H1 (cell line): ENCODE measurements around the gene GTF2F2. TPM values are rescaled to one million over a fixed set of nuclear protein-coding genes. Genes with fewer than 3 reads are reported as not detected.

Experiments used
- CTCF ChIA-PET: fragments of 300-600 bp; sonication (Branson Sonifier 250); formaldehyde crosslinking; loops from one replicate; lab custom pipeline; 2021; ENCODE audit not compliant: partially characterized antibody; lab: Charles Lee
- POLR2A ChIA-PET: fragments of 300-600 bp; sonication (Branson Sonifier 250); formaldehyde crosslinking; loops from one replicate; lab custom pipeline; 2021; ENCODE audit warnings: inconsistent platforms; ENCODE audit not compliant: partially characterized antibody; lab: Charles Lee
- DNase-seq, 2 experiments: peaks; one replicate each; pipeline versions ENCODE4 v3.0.0 to v3.0.0-alpha.2; 2010 to 2022; ENCODE audit warnings: low spot score in 2 of 2, low read depth in 1 of 2, mixed read lengths in 1 of 2
- FAIRE-seq: peaks from 2 replicates; lab custom pipeline; 2011; peaks lifted over from hg19 to GRCh38; lab: Jason Lieb, UNC
- H2AFZ ChIP-seq: 2 replicates; pipeline ENCODE4 v1.8.1; 2012; ENCODE audit warnings: low read length, inconsistent platforms
- H2AK5ac ChIP-seq: 2 replicates; pipeline ENCODE4 v1.6.1; 2013; ENCODE audit warnings: low read depth, low read length
- H2BK120ac ChIP-seq: replicated peaks from 2 replicates; pipeline ENCODE3; 2013; ENCODE audit warnings: low read depth, low read length, inconsistent platforms
- H2BK12ac ChIP-seq: 2 replicates; pipeline ENCODE4 v1.6.1; 2013; ENCODE audit warnings: low read depth, low read length
- H2BK15ac ChIP-seq: 2 replicates; pipeline ENCODE4 v1.6.1; 2013; ENCODE audit warnings: low read length
- H2BK20ac ChIP-seq: 2 replicates; pipeline ENCODE4 v1.6.1; 2013; ENCODE audit warnings: low read length
- H2BK5ac ChIP-seq: 2 replicates; pipeline ENCODE4 v1.6.1; 2013; ENCODE audit warnings: low read depth, low read length
- H3K14ac ChIP-seq: 2 replicates; pipeline ENCODE4 v1.6.1; 2013; ENCODE audit warnings: inconsistent platforms; ENCODE audit not compliant: insufficient read length
- H3K18ac ChIP-seq: 2 replicates; pipeline ENCODE4 v1.6.1; 2013; ENCODE audit warnings: low read length; ENCODE audit errors: extremely low read depth
- H3K23ac ChIP-seq: 2 replicates; pipeline ENCODE4 v1.6.1; 2013; ENCODE audit warnings: inconsistent platforms; ENCODE audit not compliant: insufficient read length
- H3K23me2 ChIP-seq: 2 replicates; pipeline ENCODE4 v1.6.1; 2013; ENCODE audit warnings: low read depth, low read length
- H3K27ac ChIP-seq: 2 replicates; pipeline ENCODE4 v1.6.1; 2011; ENCODE audit warnings: low read depth, low read length, inconsistent platforms
- H3K27me3 ChIP-seq, 4 experiments: replicated peaks in 1 of 4; 1 replicate in 1 of 4; 2 replicates in 3 of 4; pipeline versions ENCODE4 v1.6.1 to v1.8.1; 2011 to 2013; ENCODE audit warnings: low read length in 3 of 4, mild to moderate bottlenecking in 3 of 4, inconsistent platforms in 2 of 4, mixed read lengths in 2 of 4, moderate library complexity in 1 of 4; ENCODE audit not compliant: control insufficient read depth in 3 of 4, insufficient read depth in 3 of 4; ENCODE audit errors: extremely low read depth in 1 of 4
- H3K36me3 ChIP-seq, 4 experiments: 2 replicates each; pipeline versions ENCODE4 v1.6.1 to v1.8.1; 2011 to 2013; ENCODE audit warnings: mild to moderate bottlenecking in 4 of 4, low read length in 3 of 4, moderate library complexity in 2 of 4, control low read depth in 1 of 4, inconsistent platforms in 1 of 4; ENCODE audit not compliant: insufficient read depth in 4 of 4, control insufficient read depth in 2 of 4
- H3K4ac ChIP-seq: replicated peaks from 2 replicates; pipeline ENCODE3; 2013; ENCODE audit warnings: low read length, low read depth, mixed read lengths, inconsistent platforms; ENCODE audit not compliant: insufficient read length
- H3K4me1 ChIP-seq, 4 experiments: replicated peaks in 1 of 4; 1 replicate in 1 of 4; 2 replicates in 3 of 4; pipeline versions ENCODE4 v1.6.1 to v1.8.1; 2011 to 2013; ENCODE audit warnings: low read length in 3 of 4, inconsistent platforms in 2 of 4, mixed read lengths in 1 of 4; ENCODE audit not compliant: insufficient read depth in 4 of 4, control insufficient read depth in 3 of 4
- H3K4me2 ChIP-seq, 2 experiments: 2 replicates each; pipeline versions ENCODE4 v1.6.1 to v1.8.1; 2011 to 2013; ENCODE audit warnings: low read depth in 2 of 2, low read length in 2 of 2, control low read depth in 1 of 2, inconsistent platforms in 1 of 2, mild to moderate bottlenecking in 1 of 2; ENCODE audit not compliant: insufficient read depth in 1 of 2
- H3K4me3 ChIP-seq, 4 experiments: fragments of 200-600, 300-600 bp in 1 of 4; sonication (generic), shearing (Covaris generic), sonication (Bioruptor Twin) in 1 of 4; 2 replicates each; pipeline versions ENCODE4 v1.5.1 to v1.8.1; 2011 to 2016; ENCODE audit warnings: low read length in 4 of 4, low read depth in 3 of 4, control low read depth in 2 of 4, inconsistent platforms in 2 of 4, mild to moderate bottlenecking in 2 of 4, mixed read lengths in 1 of 4, moderate library complexity in 1 of 4; ENCODE audit not compliant: insufficient read depth in 2 of 4; ENCODE audit errors: extremely low read depth in 1 of 4
- H3K56ac ChIP-seq: replicated peaks from 2 replicates; pipeline ENCODE3; 2013; ENCODE audit warnings: low read depth, mild to moderate bottlenecking, mixed read lengths, low read length, inconsistent platforms; ENCODE audit not compliant: insufficient read length
- H3K79me1 ChIP-seq: 2 replicates; pipeline ENCODE4 v1.6.1; 2013; ENCODE audit warnings: low read depth, low read length, control low read depth
- H3K79me2 ChIP-seq, 2 experiments: 2 replicates each; pipeline versions ENCODE4 v1.6.1 to v1.8.1; 2012 to 2013; ENCODE audit warnings: low read length in 2 of 2, mild to moderate bottlenecking in 2 of 2, inconsistent platforms in 1 of 2; ENCODE audit not compliant: insufficient read depth in 2 of 2, control insufficient read depth in 1 of 2
- H3K9ac ChIP-seq, 4 experiments: replicated peaks in 1 of 4; 1 replicate in 1 of 4; 2 replicates in 3 of 4; pipeline versions ENCODE4 v1.6.1 to v1.8.1; 2011 to 2013; ENCODE audit warnings: low read depth in 3 of 4, low read length in 3 of 4, control low read depth in 2 of 4, mild to moderate bottlenecking in 2 of 4, moderate library complexity in 2 of 4, inconsistent platforms in 1 of 4; ENCODE audit errors: extremely low read depth in 1 of 4
- H3K9me3 ChIP-seq, 2 experiments: 2 replicates each; pipeline versions ENCODE4 v1.6.1 to v1.8.1; 2012 to 2013; ENCODE audit warnings: mild to moderate bottlenecking in 2 of 2, moderate library complexity in 2 of 2, control low read depth in 1 of 2, inconsistent platforms in 1 of 2, low read depth in 1 of 2, low read length in 1 of 2, mixed read lengths in 1 of 2; ENCODE audit not compliant: insufficient read depth in 2 of 2
- H4K20me1 ChIP-seq, 2 experiments: replicated peaks in 1 of 2; 2 replicates each; pipeline versions ENCODE3 to v1.8.1; 2011 to 2013; ENCODE audit warnings: inconsistent platforms in 2 of 2, low read length in 2 of 2, mild to moderate bottlenecking in 1 of 2; ENCODE audit not compliant: insufficient read depth in 2 of 2, control insufficient read depth in 1 of 2
- H4K5ac ChIP-seq: 2 replicates; pipeline ENCODE4 v1.6.1; 2013; ENCODE audit warnings: low read length, low read depth, mixed read lengths, inconsistent platforms; ENCODE audit not compliant: insufficient read length
- H4K8ac ChIP-seq: 2 replicates; pipeline ENCODE4 v1.8.0; 2013; ENCODE audit warnings: mild to moderate bottlenecking, moderate library complexity, low read length, inconsistent platforms; ENCODE audit not compliant: insufficient read depth; ENCODE audit errors: extremely low read depth
- H4K91ac ChIP-seq: replicated peaks from 2 replicates; pipeline ENCODE3; 2013; ENCODE audit warnings: low read length, mixed read lengths, inconsistent platforms; ENCODE audit not compliant: insufficient read length
- CBX8 ChIP-seq: fragments of 300-800, 300-1000 bp; sonication (generic); IDR thresholded peaks from 2 replicates; pipeline ENCODE4 v1.7.1; 2016; ENCODE audit warnings: low read depth, low read length, borderline replicate concordance
- CHD1 ChIP-seq: IDR thresholded peaks from 2 replicates; pipeline ENCODE4 v1.6.1; 2012; ENCODE audit warnings: low read depth, low read length, improper control_type of control experiment
- CREB1 ChIP-seq: IDR thresholded peaks from 2 replicates; pipeline ENCODE4 v1.6.1; 2012; ENCODE audit warnings: inconsistent platforms
- FOSL1 ChIP-seq: IDR thresholded peaks from 2 replicates; pipeline ENCODE4 v1.6.1; 2011; ENCODE audit warnings: mild to moderate bottlenecking, low read depth, low read length, moderate library complexity; ENCODE audit not compliant: insufficient read depth
- POLR2A ChIP-seq, 2 experiments: IDR thresholded peaks; 1 replicate in 1 of 2; 2 replicates in 1 of 2; pipeline ENCODE4 v1.6.1; 2011; ENCODE audit warnings: low read depth in 2 of 2, low read length in 2 of 2, mild to moderate bottlenecking in 2 of 2; ENCODE audit errors: control extremely low read depth in 1 of 2
- RAD21 ChIP-seq, 2 experiments: IDR thresholded peaks in 1 of 2; conservative IDR thresholded peaks in 1 of 2; 2 replicates each; pipeline ENCODE4 v1.6.1; 2011; ENCODE audit warnings: low read depth in 2 of 2, low read length in 2 of 2, improper control_type of control experiment in 1 of 2, inconsistent platforms in 1 of 2, mild to moderate bottlenecking in 1 of 2, moderate library complexity in 1 of 2
- RFX5 ChIP-seq: IDR thresholded peaks from 2 replicates; pipeline ENCODE4 v1.6.1; 2011; ENCODE audit warnings: low read depth, low read length, improper control_type of control experiment, borderline replicate concordance
- RNF2 ChIP-seq: fragments of 200-900, 300-1000 bp; sonication (generic); IDR thresholded peaks from 2 replicates; pipeline ENCODE4 v1.7.1; 2016; ENCODE audit warnings: borderline replicate concordance, low read depth, mild to moderate bottlenecking, antibody characterized with exemption, low read length; ENCODE audit not compliant: poor library complexity, severe bottlenecking; ENCODE audit errors: missing control alignments
- SAP30 ChIP-seq: fragments of 300-600 bp; sonication (generic); IDR thresholded peaks from 2 replicates; pipeline ENCODE4 v1.7.1; 2012; ENCODE audit warnings: low read length, moderate library complexity, mild to moderate bottlenecking, inconsistent platforms; ENCODE audit not compliant: insufficient read depth, insufficient replicate concordance
- YY1 ChIP-seq: IDR thresholded peaks from 2 replicates; pipeline ENCODE4 v1.6.1; 2011; ENCODE audit warnings: low read depth, mild to moderate bottlenecking, low read length
- WGBS, 2 experiments: shearing (Covaris generic) in 1 of 2; methylation state at CpG; one replicate each; pipeline versions ENCODE4 v1.1.6 to v1.1.7; 2013 to 2015; ENCODE audit warnings: low lambda C conversion rate in 2 of 2, mixed read lengths in 2 of 2, inconsistent platforms in 1 of 2, low coverage in 1 of 2, missing lambda C conversion rate in 1 of 2; ENCODE audit not compliant: insufficient replicate concordance in 2 of 2, insufficient coverage in 1 of 2, insufficient read length in 1 of 2; ENCODE audit errors: extremely low coverage in 1 of 2, missing lambda C conversion rate in 1 of 2; 5-methylcytosine and 5-hydroxymethylcytosine counted together
- polyA plus RNA-seq, 7 experiments: library from polyadenylated mRNA; depleted of rRNA in 3 of 7; stranded (reverse) in 5 of 7; unstranded in 2 of 7; fragments of >200 nt in 5 of 7; fragments of 200-250 nt in 2 of 7; gene quantifications; 1 replicate in 5 of 7; 2 replicates in 1 of 7; 4 replicates in 1 of 7; pipeline versions ENCODE4 v1.2.1 to v1.2.3, GENCODE V29; 2011 to 2013; ENCODE audit warnings: missing spikeins in 2 of 7, mixed read lengths in 2 of 7
- total RNA-seq: library from RNA; stranded (reverse); fragmentation: NEBNext Ultra II Directional; extraction: Animal tissue kit (Norgen Biotek cat#: 25700); gene quantifications from 2 replicates; pipeline ENCODE4 v1.2.1, GENCODE V29; 2021
- TF ChIP-seq, protein P1 (sequence below): IDR thresholded peaks from 2 replicates; pipeline ENCODE4 v1.6.1; 2012; ENCODE audit warnings: low read length, inconsistent platforms

Gene GTF2F2
- total and polyA plus RNA-seq, 2 of the 8 experiments (the other 6 are each of a cell fraction or from before 2014, with no cell fraction given): 10.8 to 31.1 TPM

GRCh38 chr13:45119469-45119990 is 780 bp upstream of the GTF2F2 start:
- Histone ChIP-seq H2BK120ac (no peak overlapping the region), H3K4ac (no peak overlapping the region), H2AK5ac (no peak overlapping the region), H3K56ac (no peak overlapping the region), H4K20me1 (peaks cover 2 to 6% of the 10 kb centered on the region in 2 experiments), H3K79me1 (peaks cover 5% of the 10 kb centered on the region), H3K79me2 (peaks cover 8 to 39% of the 10 kb centered on the region in 2 experiments), H4K91ac (no peak overlapping the region), H2BK15ac (0 out of 2 replicates have a peak overlapping the region, but pooled peaks have one; percentile 67), H4K5ac (no peak overlapping the region), H3K9ac (peak overlapping the region in 2 of 4 experiments; percentile 44 to 71; a peak in 3 of 7 replicates), H3K27me3 (no peaks in the 10 kb centered on the region; a peak in 1 of 7 replicates), H2AFZ (peak overlapping the region; percentile 97), H3K4me2 (peak overlapping the region; percentile 93 to 96), H3K14ac (no peak overlapping the region), H3K23me2 (peaks cover 10% of the 10 kb centered on the region), H3K4me1 (peaks cover 2 to 6% (median 3%) of the 10 kb centered on the region in 4 experiments; a peak in 5 of 7 replicates), H3K27ac (no peak overlapping the region), H2BK5ac (no peak overlapping the region), H3K9me3 (no peaks in the 10 kb centered on the region), H3K18ac (no peak overlapping the region), H2BK20ac (no peak overlapping the region), H3K4me3 (peak overlapping the region; percentile 77 to 97 (median 89)), H4K8ac (no peak overlapping the region), H3K36me3 (no peaks in the 10 kb centered on the region; a peak in 1 of 8 replicates), H2BK12ac (no peak overlapping the region), H3K23ac (no peak overlapping the region)
- ChIA-PET CTCF (interaction anchor here (1.4 kb wide), 1 partner anchor 162 kb away, joined by 7 read pairs; no protein-coding TSS in a partner anchor), POLR2A (interaction anchor here (0.6 to 2.0 kb wide), 4 partner anchors 15 to 59 kb away, joined by 3 to 5 read pairs (median 3); no protein-coding TSS in a partner anchor)
- WGBS, 2 experiments: 26% methylated on average over 7 of the region's 7 CpGs; no CpG with 5 or more reads in 1 of the 2 experiments
- FAIRE-seq (no peak), DNase-seq (no peak)
- no peak for TF ChIP-seq CBX8
- no peak for TF ChIP-seq RAD21 (IDR thresholded peaks at IDR 0.05 in 1 of 2, conservative IDR thresholded peaks at IDR 0.05 in 1 of 2; ENCODE audit: low read depth in 2 of 2, low read length in 2 of 2)
- no peak for TF ChIP-seq FOSL1
- TF ChIP-seq RFX5: no peak
- TF ChIP-seq POLR2A (IDR thresholded peaks at IDR 0.05; ENCODE audit: control extremely low read depth in 1 of 2, low read depth in 2 of 2, low read length in 2 of 2): no peak
- no peak for TF ChIP-seq CHD1
- TF ChIP-seq, protein P1, sequence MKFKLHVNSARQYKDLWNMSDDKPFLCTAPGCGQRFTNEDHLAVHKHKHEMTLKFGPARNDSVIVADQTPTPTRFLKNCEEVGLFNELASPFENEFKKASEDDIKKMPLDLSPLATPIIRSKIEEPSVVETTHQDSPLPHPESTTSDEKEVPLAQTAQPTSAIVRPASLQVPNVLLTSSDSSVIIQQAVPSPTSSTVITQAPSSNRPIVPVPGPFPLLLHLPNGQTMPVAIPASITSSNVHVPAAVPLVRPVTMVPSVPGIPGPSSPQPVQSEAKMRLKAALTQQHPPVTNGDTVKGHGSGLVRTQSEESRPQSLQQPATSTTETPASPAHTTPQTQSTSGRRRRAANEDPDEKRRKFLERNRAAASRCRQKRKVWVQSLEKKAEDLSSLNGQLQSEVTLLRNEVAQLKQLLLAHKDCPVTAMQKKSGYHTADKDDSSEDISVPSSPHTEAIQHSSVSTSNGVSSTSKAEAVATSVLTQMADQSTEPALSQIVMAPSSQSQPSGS: no peak
- TF ChIP-seq SAP30: no peak
- TF ChIP-seq YY1: no peak
- TF ChIP-seq CREB1: no peak
- no peak for TF ChIP-seq RNF2
